WTC11 (cell line): ENCODE results near the gene ZDHHC1. TPM values are rescaled to one million over a fixed set of nuclear protein-coding genes. Genes with fewer than 3 reads are reported as not detected.

Experiments
- ATAC-seq: fragments of 200-7000 bp; cut with Tn5 transposase; 2 replicates; pipeline ENCODE4 v1.10.0; 2021; ENCODE audit warnings: mild to moderate bottlenecking, moderate library complexity
- CTCF ChIA-PET: fragments of 300-600 bp; sonication (Branson Sonifier 250); formaldehyde crosslinking; loops from one replicate; lab custom pipeline; 2021; ENCODE audit warnings: antibody characterized with exemption; lab: Charles Lee
- POLR2A ChIA-PET: fragments of 350-600 bp; sonication (Branson Sonifier 250); formaldehyde crosslinking; loops from one replicate; lab custom pipeline; 2021; ENCODE audit warnings: antibody characterized with exemption; lab: Charles Lee
- DNase-seq: peaks from one replicate; pipeline ENCODE4 v3.0.0; 2021; ENCODE audit warnings: low spot score
- H3K27ac Mint-ChIP-seq: 2 replicates; pipeline ENCODE4 v1.8.0; 2021; ENCODE audit warnings: mixed read lengths
- H3K27me3 Mint-ChIP-seq: 2 replicates; pipeline ENCODE4 v1.8.0; 2021; ENCODE audit warnings: low read depth, mild to moderate bottlenecking, moderate library complexity, mixed read lengths
- H3K36me3 Mint-ChIP-seq: 2 replicates; pipeline ENCODE4 v1.8.0; 2021; ENCODE audit warnings: mixed read lengths
- H3K4me1 Mint-ChIP-seq: 2 replicates; pipeline ENCODE4 v1.8.0; 2022; ENCODE audit warnings: mixed read lengths
- H3K4me3 Mint-ChIP-seq: 2 replicates; pipeline ENCODE4 v1.8.0; 2021; ENCODE audit warnings: mild to moderate bottlenecking, moderate library complexity, mixed read lengths
- H3K9me3 Mint-ChIP-seq: 2 replicates; pipeline ENCODE4 v1.8.0; 2021; ENCODE audit warnings: mixed read lengths
- ARID4B ChIP-seq: sonication (generic); formaldehyde crosslinking; IDR thresholded peaks from 2 replicates; pipeline ENCODE4 v1.8.0; 2023; ENCODE audit warnings: missing genetic modification reagents, mild to moderate bottlenecking, borderline replicate concordance
- CTCF ChIP-seq: fragments of 200-600 bp; IDR thresholded peaks from 2 replicates; pipeline ENCODE4 v1.8.0; 2022; ENCODE audit warnings: antibody characterized with exemption
- E2F4 ChIP-seq: sonication (generic); formaldehyde crosslinking; IDR thresholded peaks from 2 replicates; pipeline ENCODE4 v1.8.1; 2022; ENCODE audit warnings: low read depth, mild to moderate bottlenecking, moderate library complexity, missing genetic modification reagents, borderline replicate concordance
- ERG ChIP-seq: fragments of 250-450 bp; sonication (Bioruptor Pico); IDR thresholded peaks from 2 replicates; pipeline ENCODE4 v1.8.0; 2021; ENCODE audit warnings: mild to moderate bottlenecking
- FOXP1 ChIP-seq: sonication (generic); formaldehyde crosslinking; IDR thresholded peaks from 2 replicates; pipeline ENCODE4 v1.8.0; 2022; ENCODE audit warnings: missing genetic modification reagents, mild to moderate bottlenecking, moderate library complexity, borderline replicate concordance
- FOXP4 ChIP-seq: sonication (generic); formaldehyde crosslinking; IDR thresholded peaks from 2 replicates; pipeline ENCODE4 v1.8.0; 2022; ENCODE audit warnings: mild to moderate bottlenecking, missing genetic modification reagents
- NFE2L1 ChIP-seq: sonication (generic); formaldehyde crosslinking; IDR thresholded peaks from 2 replicates; pipeline ENCODE4 v1.8.1; 2023; ENCODE audit warnings: missing genetic modification reagents
- PRDM15 ChIP-seq: sonication (generic); formaldehyde crosslinking; IDR thresholded peaks from 2 replicates; pipeline ENCODE4 v1.8.0; 2022; ENCODE audit warnings: missing genetic modification reagents
- RORB ChIP-seq: fragments of 250-450 bp; sonication (Bioruptor Pico); IDR thresholded peaks from 2 replicates; pipeline ENCODE4 v1.9.0; 2021; ENCODE audit warnings: mild to moderate bottlenecking
- SOX15 ChIP-seq: fragments of 250-450 bp; sonication (Bioruptor Pico); IDR thresholded peaks from 2 replicates; pipeline ENCODE4 v1.9.0; 2021; ENCODE audit warnings: mild to moderate bottlenecking
- STAT6 ChIP-seq: sonication (generic); formaldehyde crosslinking; conservative IDR thresholded peaks from 2 replicates; pipeline ENCODE4 v1.8.1; 2023; ENCODE audit warnings: mild to moderate bottlenecking, low read depth, missing genetic modification reagents, moderate library complexity
- ZNF138 ChIP-seq: sonication (generic); formaldehyde crosslinking; conservative IDR thresholded peaks from 2 replicates; pipeline ENCODE4 v1.8.1; 2022; ENCODE audit warnings: mild to moderate bottlenecking, moderate library complexity, missing genetic modification reagents
- ZNF512 ChIP-seq: sonication (generic); formaldehyde crosslinking; IDR thresholded peaks from 2 replicates; pipeline ENCODE4 v1.8.1; 2022; ENCODE audit warnings: missing genetic modification reagents, borderline replicate concordance
- total RNA-seq: library from RNA; stranded (reverse); gene quantifications from 3 replicates; pipeline ENCODE4 v1.2.3, GENCODE V29; 2021

Gene ZDHHC1
- total RNA-seq, 1 experiment from 2014 or later, result 4.2 TPM

- TF ChIP-seq CTCF, result no peak
- TF ChIP-seq ZNF138 (CRISPR knock-in tag), result no peak
- no peak for TF ChIP-seq FOXP1 (CRISPR knock-in tag)
- no peak for TF ChIP-seq E2F4 (CRISPR knock-in tag)
- no peak for TF ChIP-seq FOXP4 (CRISPR knock-in tag)
- TF ChIP-seq RORB (CRISPR knock-in tag), result no peak
Observed at GRCh38 chr16:67405336-67405735, 10.9 kb downstream of the ZDHHC1 start (continued).

- peaks cover 22% of the 10 kb centered on the region for H3K27me3 Mint-ChIP-seq
- TF ChIP-seq NFE2L1 (CRISPR knock-in tag) (no peak), SOX15 (CRISPR knock-in tag) (no peak), ZNF138 (CRISPR knock-in tag) (no peak), STAT6 (CRISPR knock-in tag) (no peak), PRDM15 (no peak), ERG (CRISPR knock-in tag) (no peak), ARID4B (CRISPR knock-in tag) (no peak), ZNF512 (no peak)
- TF ChIP-seq, all 79 proteins: peak for 0
- H3K27ac Mint-ChIP-seq, result no peak overlapping the region
- no peak overlapping the region for H3K4me3 Mint-ChIP-seq
- H3K36me3 Mint-ChIP-seq, result no peaks in the 10 kb centered on the region
- ATAC-seq, result peak; percentile 12; the same call in 1 of the 2 replicates
- no peaks in the 10 kb centered on the region for H3K9me3 Mint-ChIP-seq
- POLR2A ChIA-PET, result no interaction called here
- H3K4me1 Mint-ChIP-seq, result peaks cover 36% of the 10 kb centered on the region
- CTCF ChIA-PET, result interaction anchor here (1.1 to 7.0 kb wide), 4 partner anchors 10 to 116 kb away, joined by 3 to 36 read pairs (median 4); partner anchors contain the start of gene TPPP3
- DNase-seq, result no peak
Observed at GRCh38 chr16:67404740-67405226, 11.5 kb downstream of the ZDHHC1 start.
